ENCODE measurements around the gene CEP120. TPM values are rescaled to one million over a fixed set of nuclear protein-coding genes. Genes with fewer than 3 reads are reported as not detected.

Gene CEP120
- total RNA-seq, 1 donor from 2014 or later: 14.4 TPM

DNA sequence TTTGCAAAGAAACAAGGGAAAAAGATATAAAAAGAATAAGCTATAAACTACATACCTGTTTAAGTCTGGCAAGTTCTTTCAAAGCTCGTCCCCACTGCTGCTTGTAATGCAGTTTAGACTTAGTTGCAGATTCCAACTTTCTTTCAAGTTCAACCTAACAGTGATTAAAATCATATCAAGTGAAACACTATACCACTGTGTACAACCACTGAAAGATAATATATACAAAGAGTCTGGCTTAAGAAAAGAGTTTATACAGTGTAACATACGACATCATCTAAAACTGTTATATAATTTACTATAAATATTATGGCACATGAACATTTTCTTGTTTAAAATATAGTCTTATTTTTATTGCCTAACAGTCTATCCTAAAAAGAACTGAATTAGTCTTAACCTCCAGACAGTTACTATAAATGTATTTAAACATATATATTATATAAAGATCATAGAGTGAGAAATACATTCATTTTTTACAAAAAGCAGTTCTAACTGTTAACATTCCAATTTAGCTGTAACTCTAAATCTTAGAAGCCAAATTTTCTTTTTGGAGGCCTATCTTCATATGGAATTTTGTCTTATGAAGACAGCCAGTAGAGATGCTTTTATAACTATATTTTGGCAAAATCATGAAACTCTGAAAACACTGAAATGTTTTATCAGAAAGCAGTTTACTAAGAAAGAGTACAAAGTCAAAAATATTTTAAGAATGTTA lies 58.6 kb downstream of the CEP120 start:
- no peak overlapping the region for H3K4me3 ChIP-seq (ENCODE audit: low read depth, low read length)
- DNase-seq (ENCODE audit: low read depth): no peak
- TF ChIP-seq, protein P1, sequence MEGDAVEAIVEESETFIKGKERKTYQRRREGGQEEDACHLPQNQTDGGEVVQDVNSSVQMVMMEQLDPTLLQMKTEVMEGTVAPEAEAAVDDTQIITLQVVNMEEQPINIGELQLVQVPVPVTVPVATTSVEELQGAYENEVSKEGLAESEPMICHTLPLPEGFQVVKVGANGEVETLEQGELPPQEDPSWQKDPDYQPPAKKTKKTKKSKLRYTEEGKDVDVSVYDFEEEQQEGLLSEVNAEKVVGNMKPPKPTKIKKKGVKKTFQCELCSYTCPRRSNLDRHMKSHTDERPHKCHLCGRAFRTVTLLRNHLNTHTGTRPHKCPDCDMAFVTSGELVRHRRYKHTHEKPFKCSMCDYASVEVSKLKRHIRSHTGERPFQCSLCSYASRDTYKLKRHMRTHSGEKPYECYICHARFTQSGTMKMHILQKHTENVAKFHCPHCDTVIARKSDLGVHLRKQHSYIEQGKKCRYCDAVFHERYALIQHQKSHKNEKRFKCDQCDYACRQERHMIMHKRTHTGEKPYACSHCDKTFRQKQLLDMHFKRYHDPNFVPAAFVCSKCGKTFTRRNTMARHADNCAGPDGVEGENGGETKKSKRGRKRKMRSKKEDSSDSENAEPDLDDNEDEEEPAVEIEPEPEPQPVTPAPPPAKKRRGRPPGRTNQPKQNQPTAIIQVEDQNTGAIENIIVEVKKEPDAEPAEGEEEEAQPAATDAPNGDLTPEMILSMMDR (conservative IDR thresholded peaks at IDR 0.05; ENCODE audit: low read depth, low read length): no peak

DNA sequence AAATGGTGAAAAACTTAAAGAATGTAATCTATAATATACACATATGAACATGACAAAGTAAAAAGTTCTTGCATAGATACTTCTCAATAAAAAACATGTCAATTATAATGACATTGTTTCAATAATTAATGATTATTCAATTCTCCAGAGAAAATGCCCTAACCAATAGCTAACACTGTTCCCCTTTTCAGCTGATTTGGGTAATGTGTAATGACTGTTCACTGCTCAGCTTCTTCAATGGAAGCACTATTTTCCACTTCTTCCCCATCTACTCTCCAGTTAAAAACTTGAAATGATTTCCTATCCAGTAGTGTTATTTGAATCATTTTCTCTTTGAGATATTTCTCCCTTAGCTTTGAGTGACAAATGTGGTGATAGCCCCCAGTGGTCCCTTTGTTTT lies 62.3 kb downstream of the CEP120 start:
- TF ChIP-seq, protein P1 (conservative IDR thresholded peaks at IDR 0.05; ENCODE audit: low read depth, low read length): no peak
- DNase-seq (ENCODE audit: low read depth): no peak

GRCh38 chr5:123360201-123360571 lies 63.0 kb downstream of the CEP120 start:
- DNase-seq (ENCODE audit: low read depth): no peak
- no peak overlapping the region for H3K4me3 ChIP-seq (ENCODE audit: low read depth, low read length)
- TF ChIP-seq, protein P1 (conservative IDR thresholded peaks at IDR 0.05; ENCODE audit: low read depth, low read length): no peak

More for the DNA sequence above, 62.3 kb downstream of the CEP120 start:
- H3K4me3 ChIP-seq (ENCODE audit: low read depth, low read length): no peak overlapping the region

DNA sequence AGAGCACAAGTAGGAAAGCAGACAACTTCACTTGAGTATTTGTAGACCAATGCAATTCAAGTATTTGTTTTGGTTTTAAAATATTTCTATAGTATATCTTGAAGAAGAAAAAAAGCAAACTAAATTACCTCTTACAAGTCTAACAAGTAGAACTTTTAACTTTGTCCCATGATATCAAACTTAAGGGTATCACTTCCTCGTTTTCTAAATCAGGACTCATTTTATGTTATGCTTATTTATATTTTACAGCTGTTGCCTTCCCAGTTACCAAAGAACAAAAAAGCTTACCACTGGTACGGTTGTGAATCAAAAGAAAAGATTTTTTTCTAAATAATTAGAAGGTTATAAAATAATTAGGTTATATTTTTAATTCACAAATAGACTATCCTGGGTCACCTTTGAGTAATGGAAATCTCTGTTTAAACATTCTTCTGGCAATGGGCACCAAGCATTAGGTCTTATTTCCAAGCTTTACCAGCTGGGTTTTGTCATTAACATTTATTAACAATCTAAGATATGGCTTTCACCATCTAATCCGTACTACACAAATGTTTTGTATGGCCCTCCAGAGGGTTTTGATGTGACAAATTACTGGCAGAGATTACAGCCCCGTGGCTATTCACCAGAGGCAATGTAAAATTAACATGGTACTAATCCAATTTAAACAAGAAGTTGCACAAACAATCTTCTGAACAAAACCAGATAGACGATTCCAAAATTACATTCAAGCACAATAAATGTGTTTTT lies 63.6 kb downstream of the CEP120 start:
- no peak overlapping the region for H3K4me3 ChIP-seq (ENCODE audit: low read depth, low read length)
- TF ChIP-seq, protein P1 (conservative IDR thresholded peaks at IDR 0.05; ENCODE audit: low read depth, low read length): no peak
- no peak for DNase-seq (ENCODE audit: low read depth)

- no peak for DNase-seq (ENCODE audit: low read depth)
- TF ChIP-seq, protein P1 (conservative IDR thresholded peaks at IDR 0.05; ENCODE audit: low read depth, low read length): no peak
- no peak overlapping the region for H3K4me3 ChIP-seq (ENCODE audit: low read depth, low read length)
Observed at GRCh38 chr5:123358751-123359150, 64.5 kb downstream of the CEP120 start.

DNA sequence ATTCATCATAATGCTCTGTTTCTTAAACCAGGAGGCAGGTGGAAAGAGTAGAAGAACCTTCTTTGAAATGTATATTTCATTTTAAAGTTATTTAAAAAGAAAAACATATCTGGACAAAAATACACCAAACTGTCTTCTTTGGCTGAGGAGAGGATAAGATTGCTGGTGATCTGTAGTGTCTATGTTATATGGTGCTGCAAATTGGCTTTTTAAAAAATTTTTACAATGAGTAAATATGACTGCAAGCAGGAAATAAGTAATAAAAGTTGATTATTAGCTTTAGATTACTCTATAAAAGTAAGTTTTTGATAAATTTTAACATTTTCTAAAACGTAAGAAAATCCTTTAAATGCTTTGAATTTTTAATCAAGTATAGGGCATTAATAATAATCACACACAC lies 64.9 kb downstream of the CEP120 start:
- no peak overlapping the region for H3K4me3 ChIP-seq (ENCODE audit: low read depth, low read length)
- DNase-seq (ENCODE audit: low read depth): no peak
- TF ChIP-seq, protein P1 (conservative IDR thresholded peaks at IDR 0.05; ENCODE audit: low read depth, low read length): no peak
